UCSD-AML1 (cell line): Measurements from ENCODE around the gene ZNF19.
A peak's percentile ranks its signal among the peaks of the same experiment; 100 is the strongest.
"Not testable (repeated sequence)": the region's sequence is repeated elsewhere in the genome, so short reads cannot be mapped to it uniquely, and the experiment has no call there.

Source experiments
- DNase-seq: peaks from one replicate; lab custom pipeline; 2025; ENCODE audit not compliant: unreplicated experiment; lab: John Stamatoyannopoulos, UW

Gene ZNF19

GRCh38 chr16:71489122-71489521 is at the start of gene ZNF19:
ZNF19 (minus strand) TSS chr16:71489324; CDS start chr16:71482114, 7,210 bp downstream.
- peak; percentile 72 for DNase-seq

DNA sequence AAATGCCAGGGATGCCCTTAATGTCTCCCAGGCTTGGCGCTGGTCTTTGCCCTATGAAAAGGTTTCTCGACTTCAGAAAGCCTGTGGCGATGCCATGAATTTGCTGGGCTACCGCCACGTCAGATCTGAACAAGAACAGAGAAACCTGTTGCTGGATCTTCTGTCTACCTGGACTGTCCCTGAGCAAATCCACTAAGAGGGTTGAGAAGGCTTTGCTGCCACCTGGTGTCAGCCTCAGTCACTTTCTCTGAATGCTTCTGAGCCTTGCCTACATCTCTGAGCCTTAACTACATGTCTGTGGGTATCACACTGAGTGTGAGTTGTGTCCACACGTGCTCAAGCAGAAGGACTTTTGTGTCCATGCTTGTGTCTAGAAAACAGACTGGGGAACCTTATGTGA is 48.5 kb upstream of the ZNF19 start:
- peak; percentile 30 for DNase-seq

DNA sequence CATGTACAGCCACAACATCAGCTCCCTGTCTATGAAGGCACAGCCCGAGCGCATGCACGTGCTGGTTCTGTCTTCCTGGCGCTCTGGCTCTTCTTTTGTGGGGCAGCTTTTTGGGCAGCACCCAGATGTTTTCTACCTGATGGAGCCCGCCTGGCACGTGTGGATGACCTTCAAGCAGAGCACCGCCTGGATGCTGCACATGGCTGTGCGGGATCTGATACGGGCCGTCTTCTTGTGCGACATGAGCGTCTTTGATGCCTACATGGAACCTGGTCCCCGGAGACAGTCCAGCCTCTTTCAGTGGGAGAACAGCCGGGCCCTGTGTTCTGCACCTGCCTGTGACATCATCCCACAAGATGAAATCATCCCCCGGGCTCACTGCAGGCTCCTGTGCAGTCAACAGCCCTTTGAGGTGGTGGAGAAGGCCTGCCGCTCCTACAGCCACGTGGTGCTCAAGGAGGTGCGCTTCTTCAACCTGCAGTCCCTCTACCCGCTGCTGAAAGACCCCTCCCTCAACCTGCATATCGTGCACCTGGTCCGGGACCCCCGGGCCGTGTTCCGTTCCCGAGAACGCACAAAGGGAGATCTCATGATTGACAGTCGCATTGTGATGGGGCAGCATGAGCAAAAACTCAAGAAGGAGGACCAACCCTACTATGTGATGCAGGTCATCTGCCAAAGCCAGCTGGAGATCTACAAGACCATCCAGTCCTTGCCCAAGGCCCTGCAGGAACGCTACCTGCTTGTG is 47.8 kb upstream of the ZNF19 start:
- no peak for DNase-seq

DNA sequence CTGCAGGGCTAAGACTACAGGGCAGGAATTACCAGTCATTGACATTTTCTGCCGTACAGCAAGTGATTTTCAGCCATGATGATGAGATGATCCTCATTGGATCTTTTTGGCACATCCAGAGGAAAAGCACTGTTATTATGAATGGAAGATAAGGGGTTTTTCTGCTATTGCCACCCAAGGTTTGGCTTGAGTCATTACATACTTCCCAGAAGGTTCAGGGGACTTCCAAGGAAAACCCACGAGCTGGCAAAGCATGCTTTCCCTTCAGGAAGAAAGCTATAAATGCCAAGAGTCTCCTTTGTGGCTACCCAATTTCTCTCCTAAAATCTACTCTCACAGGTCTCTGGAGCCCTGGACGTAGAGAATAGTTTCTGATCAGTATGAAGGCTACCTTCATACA is 43.2 kb upstream of the ZNF19 start:
- DNase-seq: no peak

GRCh38 chr16:71528863-71529262 is 39.7 kb upstream of the ZNF19 start:
- DNase-seq: no peak

GRCh38 chr16:71528257-71528656 is 39.1 kb upstream of the ZNF19 start:
- no peak for DNase-seq

DNA sequence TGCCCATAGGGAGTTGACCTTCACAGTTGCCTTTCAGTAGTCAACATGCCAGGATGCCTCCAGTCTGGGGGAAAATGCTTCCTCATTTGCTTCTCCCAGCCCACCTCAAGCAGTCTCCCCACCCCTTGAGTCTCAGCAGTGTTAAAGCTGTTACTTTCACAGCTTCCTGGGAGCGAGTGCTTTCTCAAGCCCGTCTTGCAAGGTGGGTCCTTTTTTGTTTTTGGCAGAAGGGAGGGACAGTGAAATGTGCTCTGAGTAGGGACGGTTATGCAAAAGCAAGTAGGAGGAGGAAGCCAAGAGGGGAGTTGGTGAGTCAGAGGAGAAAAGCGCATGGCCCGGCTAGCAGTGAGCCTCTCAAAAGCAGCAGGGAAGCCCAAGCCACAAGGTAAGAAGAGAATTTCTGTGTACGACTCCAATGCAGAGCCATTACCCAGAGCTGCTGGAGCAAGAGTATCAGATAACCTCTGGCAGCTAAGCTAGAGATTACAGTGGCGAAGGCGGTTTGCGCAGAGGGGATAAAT is 37.0 kb upstream of the ZNF19 start, which contains the start of gene CHST4:
Gene CHST4, plus strand, starts transcription at position 316 of the 521 bp plus-strand sequence. CDS start 10,252 bp downstream, outside the sequence.
- DNase-seq: no peak

DNA sequence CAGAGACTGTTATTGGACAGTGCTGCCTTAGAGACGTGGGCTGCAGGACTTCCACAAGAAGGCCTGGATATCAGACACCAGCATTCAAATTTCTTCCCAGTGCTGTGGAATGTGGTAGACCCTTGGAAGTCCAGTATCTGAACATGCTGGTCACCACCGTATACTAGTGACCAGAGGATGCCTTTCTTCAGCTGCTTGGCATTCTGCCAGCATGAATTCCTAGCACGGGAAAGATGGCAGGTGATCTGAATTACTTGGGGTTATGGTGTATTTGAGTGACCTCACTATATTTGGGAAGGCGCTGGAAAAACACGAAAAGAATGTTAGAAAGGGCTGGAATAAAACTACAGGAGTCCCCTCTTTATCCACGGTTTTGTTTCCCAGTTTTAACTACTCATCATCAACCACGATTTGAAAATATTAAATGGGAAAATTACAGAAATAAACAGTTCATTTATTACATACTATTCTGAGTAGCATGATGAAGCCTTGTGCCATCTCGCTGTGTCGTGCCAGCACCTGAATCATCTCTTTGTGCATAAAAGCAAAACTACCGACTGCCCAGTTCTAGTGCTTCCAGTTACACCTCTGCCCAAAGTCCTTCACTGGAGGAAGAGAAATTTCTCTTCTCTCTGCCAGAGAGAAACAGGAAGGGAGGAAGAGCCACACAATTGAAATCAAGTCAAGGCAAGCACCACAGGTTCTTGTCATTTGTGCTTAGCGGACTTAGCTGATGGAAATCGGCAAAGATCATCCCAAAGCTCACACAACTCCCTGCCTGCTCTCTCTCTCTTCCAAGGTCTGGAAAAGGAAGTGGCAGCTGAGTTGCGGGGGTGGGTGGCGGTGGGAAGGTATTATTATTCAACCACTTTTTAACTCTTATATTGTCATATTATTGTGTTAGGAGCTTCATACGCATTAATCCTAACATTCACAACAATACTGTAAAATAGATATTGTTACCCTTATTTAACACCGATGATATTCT is 35.7 kb upstream of the ZNF19 start:
- no peak for DNase-seq

DNA sequence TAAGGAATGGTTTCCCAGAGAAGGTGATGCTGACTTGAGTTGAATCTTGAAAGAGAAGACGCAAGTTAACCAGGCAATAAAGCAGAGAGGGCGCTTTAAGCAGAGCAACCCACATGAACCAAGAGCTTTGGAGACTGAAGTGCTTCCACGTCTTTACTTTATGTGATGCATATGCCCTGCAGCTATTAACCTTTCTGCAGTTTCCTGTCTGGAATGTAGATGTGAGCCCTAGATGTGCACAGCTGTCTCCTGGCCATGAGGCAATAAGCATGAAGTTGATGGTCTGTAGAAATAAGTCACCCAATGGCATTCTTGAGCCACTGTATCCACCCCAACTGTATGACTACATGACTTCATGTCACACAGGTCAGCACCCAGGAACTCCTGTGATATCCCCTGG is 31.4 kb upstream of the ZNF19 start:
- DNase-seq: no peak

- DNase-seq: no peak
Observed at GRCh38 chr16:71515026-71515425, 25.9 kb upstream of the ZNF19 start.

GRCh38 chr16:71514476-71514875 is 25.4 kb upstream of the ZNF19 start:
- no peak for DNase-seq

GRCh38 chr16:71513302-71513701 is 24.2 kb upstream of the ZNF19 start:
- DNase-seq: no peak

DNA sequence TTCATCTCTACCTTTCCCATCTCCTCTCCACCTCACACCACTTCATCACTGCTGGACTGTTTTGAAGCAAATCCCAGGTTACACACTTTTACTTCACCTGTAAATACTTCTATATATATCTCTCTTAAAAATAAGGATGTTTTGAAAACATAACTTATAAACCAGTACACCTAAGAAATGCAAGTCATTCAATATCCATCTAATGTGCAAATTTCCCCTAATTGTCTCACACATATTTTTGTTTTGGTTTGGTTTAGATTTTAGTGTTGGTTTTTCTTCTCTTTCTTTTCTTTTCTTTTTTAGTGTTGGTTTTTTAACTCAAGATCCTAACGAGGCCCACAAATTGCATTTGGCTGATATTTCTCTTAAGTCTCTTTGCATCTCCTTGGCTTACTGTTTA is 17.9 kb upstream of the ZNF19 start:
- DNase-seq: no peak

- no peak for DNase-seq
Observed at GRCh38 chr16:71504901-71505300, 15.8 kb upstream of the ZNF19 start.

GRCh38 chr16:71504051-71504450 is 14.9 kb upstream of the ZNF19 start:
- not testable (repeated sequence) for DNase-seq

- no peak for DNase-seq
Observed at GRCh38 chr16:71501547-71501946, 12.4 kb upstream of the ZNF19 start.

GRCh38 chr16:71500964-71501363 is 11.8 kb upstream of the ZNF19 start:
- no peak for DNase-seq

GRCh38 chr16:71499775-71500364 is 10.7 kb upstream of the ZNF19 start:
- DNase-seq: no peak

- DNase-seq: no peak
Observed at GRCh38 chr16:71498031-71498430, 8.9 kb upstream of the ZNF19 start.

DNA sequence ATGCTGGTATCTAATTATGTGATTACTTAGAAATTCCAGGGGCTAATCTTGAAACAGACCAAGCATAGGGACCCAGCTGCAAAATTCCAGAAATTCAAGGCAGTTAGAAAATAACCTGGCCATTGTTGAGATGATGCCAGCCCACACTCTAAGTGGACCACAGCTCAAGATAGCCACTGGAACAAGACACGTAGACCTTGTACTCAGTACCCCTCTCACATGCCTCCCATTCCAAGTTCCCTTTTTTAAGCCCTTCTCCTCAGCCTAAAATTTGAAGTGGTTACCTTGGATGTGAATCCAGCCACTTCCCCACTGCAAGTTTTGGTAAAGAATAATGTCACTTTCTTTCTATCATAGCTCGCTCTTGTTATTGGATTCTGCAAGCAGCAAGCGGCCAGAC is 4.1 kb upstream of the ZNF19 start:
- no peak for DNase-seq

DNA sequence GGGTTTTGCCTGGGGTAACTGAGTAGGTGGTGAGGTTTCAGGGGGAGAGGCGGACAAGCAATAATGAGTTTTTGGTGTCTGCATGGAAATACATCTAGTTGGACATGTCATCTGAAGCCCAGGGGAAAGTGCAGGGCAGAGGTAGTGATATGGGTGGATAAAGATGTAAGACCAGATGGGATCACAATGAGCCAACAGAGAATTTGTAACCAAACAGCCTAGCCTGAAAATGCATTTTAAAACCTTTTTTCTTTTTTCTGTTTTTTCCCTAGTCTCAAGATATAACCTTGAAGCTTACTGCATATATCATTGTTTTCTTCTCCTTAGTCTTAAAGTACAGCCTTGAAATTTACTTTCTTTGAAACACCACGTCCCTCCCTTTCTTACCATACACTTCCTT is 3.7 kb upstream of the ZNF19 start:
- no peak for DNase-seq
